Osteoblast (primary cell): ENCODE data around the gene FAM76B. TPM values are rescaled to one million over a fixed set of nuclear protein-coding genes. Genes with fewer than 3 reads are reported as not detected.
"Not testable (repeated sequence)": the region's sequence is repeated elsewhere in the genome, so short reads cannot be mapped to it uniquely, and the experiment has no call there.

Experiments used
- DNase-seq: peaks from one replicate; pipeline ENCODE4 v3.0.0; 2011; ENCODE audit warnings: low spot score, mixed read lengths; ENCODE audit not compliant: insufficient read length; ENCODE audit errors: missing footprints
- H2AFZ ChIP-seq: 2 replicates; pipeline ENCODE4 v1.6.0; 2011; ENCODE audit warnings: mild to moderate bottlenecking, low read length
- H3K27ac ChIP-seq: 2 replicates; pipeline ENCODE4 v1.5.1; 2011; ENCODE audit warnings: mild to moderate bottlenecking, low read depth, low read length, moderate library complexity
- H3K27me3 ChIP-seq: 2 replicates; pipeline ENCODE4 v1.6.0; 2012; ENCODE audit warnings: mild to moderate bottlenecking, control low read depth, inconsistent platforms, low read length, moderate library complexity; ENCODE audit not compliant: insufficient read depth
- H3K36me3 ChIP-seq: 2 replicates; pipeline ENCODE4 v1.5.1; 2011; ENCODE audit warnings: mild to moderate bottlenecking, low read length, control low read depth, moderate library complexity; ENCODE audit not compliant: insufficient read depth
- H3K4me1 ChIP-seq: 2 replicates; pipeline ENCODE4 v1.5.1; 2011; ENCODE audit warnings: mild to moderate bottlenecking, low read length, control low read depth, moderate library complexity; ENCODE audit not compliant: insufficient read depth
- H3K4me2 ChIP-seq: 2 replicates; pipeline ENCODE4 v1.6.0; 2011; ENCODE audit warnings: mild to moderate bottlenecking, low read length; ENCODE audit not compliant: insufficient read depth
- H3K4me3 ChIP-seq: fragments of 200-600 bp; sonication (generic); 3 replicates; pipeline ENCODE4 v1.5.1; 2012; ENCODE audit warnings: mild to moderate bottlenecking, low read length, inconsistent platforms; ENCODE audit not compliant: insufficient read depth
- H3K79me2 ChIP-seq: 2 replicates; pipeline ENCODE4 v1.6.0; 2012; ENCODE audit warnings: mild to moderate bottlenecking, low read length, control low read depth, inconsistent platforms; ENCODE audit not compliant: insufficient read depth
- H3K9me3 ChIP-seq: 2 replicates; pipeline ENCODE4 v1.5.1; 2011; ENCODE audit warnings: low read depth, low read length, control low read depth
- H4K20me1 ChIP-seq: 2 replicates; pipeline ENCODE4 v1.6.0; 2012; ENCODE audit warnings: mild to moderate bottlenecking, low read length, control low read depth; ENCODE audit not compliant: insufficient read depth
- total RNA-seq: library from RNA; depleted of rRNA; stranded (reverse); fragments of >200 nt; gene quantifications from 2 replicates; pipeline ENCODE4 v1.2.3, GENCODE V29; 2012
- TF ChIP-seq, protein P1 (sequence below): IDR thresholded peaks from 2 replicates; pipeline ENCODE4 v1.5.1; 2011; ENCODE audit warnings: mild to moderate bottlenecking, low read depth, low read length, moderate library complexity; ENCODE audit errors: extremely low read depth

FAM76B gene
- total RNA-seq, 1 donor, result 26.8 TPM

DNA sequence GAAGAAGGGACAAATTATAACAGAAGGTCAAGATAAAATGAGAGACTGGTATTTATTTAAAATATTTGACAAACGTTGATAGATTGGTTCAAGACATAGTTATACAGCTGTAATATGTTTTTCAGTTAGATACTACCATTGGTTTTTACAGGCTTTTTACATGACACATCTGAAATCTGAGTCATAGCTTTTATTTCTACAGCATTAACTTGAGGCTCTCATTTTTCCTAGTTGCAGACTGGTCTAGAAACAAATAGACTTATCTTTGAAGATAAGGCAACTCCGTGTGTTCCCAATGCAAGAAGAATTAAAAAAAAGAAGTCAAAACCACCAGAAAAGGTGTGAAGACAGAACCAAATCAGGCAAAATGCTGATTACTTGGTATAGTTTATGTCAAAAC, 32.1 kb upstream of the FAM76B start:
- Histone ChIP-seq H3K4me2 (no peak overlapping the region), H3K4me1 (peaks cover 9% of the 10 kb centered on the region), H2AFZ (no peak overlapping the region), H3K27me3 (no peaks in the 10 kb centered on the region), H3K36me3 (peaks cover 9% of the 10 kb centered on the region), H3K9me3 (no peaks in the 10 kb centered on the region), H3K27ac (no peak overlapping the region), H4K20me1 (no peaks in the 10 kb centered on the region), H3K79me2 (no peaks in the 10 kb centered on the region), H3K4me3 (no peak overlapping the region)
- DNase-seq, result peak; percentile 25
- TF ChIP-seq, protein P1, sequence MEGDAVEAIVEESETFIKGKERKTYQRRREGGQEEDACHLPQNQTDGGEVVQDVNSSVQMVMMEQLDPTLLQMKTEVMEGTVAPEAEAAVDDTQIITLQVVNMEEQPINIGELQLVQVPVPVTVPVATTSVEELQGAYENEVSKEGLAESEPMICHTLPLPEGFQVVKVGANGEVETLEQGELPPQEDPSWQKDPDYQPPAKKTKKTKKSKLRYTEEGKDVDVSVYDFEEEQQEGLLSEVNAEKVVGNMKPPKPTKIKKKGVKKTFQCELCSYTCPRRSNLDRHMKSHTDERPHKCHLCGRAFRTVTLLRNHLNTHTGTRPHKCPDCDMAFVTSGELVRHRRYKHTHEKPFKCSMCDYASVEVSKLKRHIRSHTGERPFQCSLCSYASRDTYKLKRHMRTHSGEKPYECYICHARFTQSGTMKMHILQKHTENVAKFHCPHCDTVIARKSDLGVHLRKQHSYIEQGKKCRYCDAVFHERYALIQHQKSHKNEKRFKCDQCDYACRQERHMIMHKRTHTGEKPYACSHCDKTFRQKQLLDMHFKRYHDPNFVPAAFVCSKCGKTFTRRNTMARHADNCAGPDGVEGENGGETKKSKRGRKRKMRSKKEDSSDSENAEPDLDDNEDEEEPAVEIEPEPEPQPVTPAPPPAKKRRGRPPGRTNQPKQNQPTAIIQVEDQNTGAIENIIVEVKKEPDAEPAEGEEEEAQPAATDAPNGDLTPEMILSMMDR, result no peak

DNA sequence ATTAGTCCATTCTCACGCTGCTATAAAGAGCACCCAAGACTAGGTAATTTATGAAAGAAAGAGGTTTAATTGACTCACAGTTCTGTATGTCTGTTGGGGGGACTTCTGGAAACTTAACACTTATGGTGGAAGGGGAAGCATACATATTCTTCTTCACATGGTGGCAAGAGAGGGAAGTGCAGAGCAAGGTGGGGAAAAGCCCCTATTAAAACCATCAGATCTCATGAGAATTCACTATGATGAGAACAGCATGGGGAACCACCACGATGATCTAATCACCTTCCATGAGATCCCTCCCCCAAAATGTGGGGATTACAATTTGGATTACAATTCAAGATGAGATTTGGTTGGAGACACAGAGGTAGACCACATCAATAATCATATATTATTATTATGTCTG, 26.5 kb upstream of the FAM76B start:
- DNase-seq, result no peak
- Histone ChIP-seq H3K4me2 (no peak overlapping the region), H3K79me2 (no peaks in the 10 kb centered on the region), H4K20me1 (no peaks in the 10 kb centered on the region), H3K4me1 (no peaks in the 10 kb centered on the region), H3K36me3 (peaks cover 4% of the 10 kb centered on the region), H3K27me3 (no peaks in the 10 kb centered on the region), H3K27ac (no peak overlapping the region), H2AFZ (no peak overlapping the region), H3K4me3 (no peak overlapping the region), H3K9me3 (no peaks in the 10 kb centered on the region)
- TF ChIP-seq, protein P1, result no peak

DNA sequence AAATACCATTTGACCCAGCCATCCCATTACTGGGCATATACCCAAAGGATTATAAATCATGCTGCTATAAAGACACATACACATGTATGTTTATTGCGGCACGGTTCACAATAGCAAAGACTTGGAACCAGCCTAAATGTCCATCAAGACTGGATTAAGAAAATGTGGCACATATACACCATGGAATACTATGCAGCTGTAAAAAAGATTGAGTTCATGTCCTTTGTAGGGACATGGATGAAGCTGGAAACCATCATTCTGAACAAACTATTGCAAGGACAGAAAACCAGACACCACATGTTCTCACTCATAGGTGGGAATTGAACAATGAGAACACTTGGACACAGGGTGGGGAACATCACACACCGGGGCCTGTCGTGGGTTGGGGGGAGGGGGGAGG, 21.5 kb upstream of the FAM76B start:
- H3K27me3 ChIP-seq, H3K27ac ChIP-seq, H3K4me1 ChIP-seq: not testable (repeated sequence)

DNA sequence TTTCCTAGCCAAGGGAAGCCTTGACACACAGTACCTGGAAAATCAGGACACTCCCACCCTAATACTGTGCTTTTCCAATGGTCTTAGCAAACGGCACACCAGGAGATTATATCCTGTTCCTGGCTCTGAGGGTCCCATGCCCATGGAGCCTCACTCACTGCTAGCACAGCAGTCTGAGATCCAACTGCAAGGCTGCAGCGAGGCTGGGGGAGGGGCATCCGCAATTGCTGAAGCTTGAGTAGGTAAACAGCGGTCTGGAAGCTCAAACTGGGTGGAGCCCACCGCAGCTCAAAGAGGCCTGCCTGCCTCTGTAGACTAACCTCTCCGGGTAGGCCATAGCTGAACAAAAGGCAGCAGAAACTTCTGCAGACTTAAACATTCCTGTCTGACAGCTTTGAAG, 16.9 kb upstream of the FAM76B start:
- H3K27ac ChIP-seq, H4K20me1 ChIP-seq, H3K27me3 ChIP-seq, DNase-seq, H3K36me3 ChIP-seq, H2AFZ ChIP-seq, H3K79me2 ChIP-seq, H3K4me2 ChIP-seq, H3K9me3 ChIP-seq, H3K4me3 ChIP-seq, H3K4me1 ChIP-seq: not testable (repeated sequence)

More for the DNA sequence above, 21.5 kb upstream of the FAM76B start:
- not testable (repeated sequence) for H3K4me2 ChIP-seq, H3K36me3 ChIP-seq, H3K9me3 ChIP-seq, H2AFZ ChIP-seq, DNase-seq, H4K20me1 ChIP-seq, H3K4me3 ChIP-seq, H3K79me2 ChIP-seq

DNA sequence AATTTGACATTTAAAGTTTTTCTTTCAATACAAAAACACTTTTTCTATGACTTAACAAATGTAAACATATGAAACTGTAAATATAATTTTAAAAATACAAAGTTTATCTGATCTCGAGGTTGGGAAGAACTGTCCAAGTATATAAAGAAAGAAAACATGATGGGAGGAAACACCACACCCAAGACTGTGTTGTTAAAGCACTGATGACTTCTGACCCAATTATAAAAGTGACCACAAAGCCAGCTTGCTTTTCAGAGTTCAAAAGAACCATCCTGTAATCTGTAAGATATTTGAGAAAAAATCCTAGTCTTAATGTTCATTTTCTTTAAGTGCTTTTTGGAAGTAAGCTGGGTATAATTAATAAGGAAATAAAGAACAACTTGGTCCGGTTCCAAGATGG, 16.3 kb upstream of the FAM76B start:
- Histone ChIP-seq H3K9me3 (no peaks in the 10 kb centered on the region), H4K20me1 (no peaks in the 10 kb centered on the region), H2AFZ (no peak overlapping the region), H3K27ac (no peak overlapping the region), H3K36me3 (no peaks in the 10 kb centered on the region), H3K27me3 (no peaks in the 10 kb centered on the region), H3K4me2 (no peak overlapping the region), H3K4me1 (no peaks in the 10 kb centered on the region), H3K4me3 (no peak overlapping the region), H3K79me2 (no peaks in the 10 kb centered on the region)
- TF ChIP-seq, protein P1, result no peak
- no peak for DNase-seq
